ENCODE measurements around the gene RBM19. TPM values are rescaled to one million over a fixed set of nuclear protein-coding genes. Genes with fewer than 3 reads are reported as not detected.

Gene RBM19
- total RNA-seq, 2 donors from 2014 or later, result 39.9 to 54.3 TPM

- H3K36me3 ChIP-seq, result peaks cover 3% of the 10 kb centered on the region
- DNase-seq (ENCODE audit: low spot score), result no peak
- no peaks in the 10 kb centered on the region for H3K4me1 ChIP-seq (ENCODE audit: control insufficient read depth in 1 of 2, low read depth in 2 of 2)
- TF ChIP-seq CTCF (IDR thresholded peaks at IDR 0.05), result no peak
- no peak overlapping the region for H3K27ac ChIP-seq
- no peaks in the 10 kb centered on the region for H3K27me3 ChIP-seq (replicated peaks; ENCODE audit: insufficient read depth)
- H3K4me3 ChIP-seq, result no peak overlapping the region
- H3K9me3 ChIP-seq, result no peaks in the 10 kb centered on the region
- no peak for ATAC-seq (ENCODE audit: insufficient number of reproducible peaks, low FRiP score, low read depth)
These were observed 90.4 kb downstream of the RBM19 start for GRCh38 chr12:113875691-113876090.

- H3K4me1 ChIP-seq (ENCODE audit: control insufficient read depth in 1 of 2, low read depth in 2 of 2), result no peaks in the 10 kb centered on the region
- TF ChIP-seq CTCF (IDR thresholded peaks at IDR 0.05), result no peak
- no peaks in the 10 kb centered on the region for H3K27me3 ChIP-seq (replicated peaks; ENCODE audit: insufficient read depth)
- no peak overlapping the region for H3K27ac ChIP-seq
- no peak overlapping the region for H3K4me3 ChIP-seq
- DNase-seq (ENCODE audit: low spot score), result no peak
- peaks cover 3% of the 10 kb centered on the region for H3K36me3 ChIP-seq
- no peak for ATAC-seq (ENCODE audit: insufficient number of reproducible peaks, low FRiP score, low read depth)
- H3K9me3 ChIP-seq, result no peaks in the 10 kb centered on the region
These were observed 91.0 kb downstream of the RBM19 start for GRCh38 chr12:113874999-113875561.

GRCh38 chr12:113874326-113874725, 91.8 kb downstream of the RBM19 start:
- Histone ChIP-seq H3K4me3 (no peak overlapping the region), H3K9me3 (no peaks in the 10 kb centered on the region), H3K4me1 (ENCODE audit: control insufficient read depth in 1 of 2, low read depth in 2 of 2) (no peaks in the 10 kb centered on the region), H3K27ac (no peak overlapping the region), H3K27me3 (replicated peaks; ENCODE audit: insufficient read depth) (no peaks in the 10 kb centered on the region), H3K36me3 (peaks cover 3% of the 10 kb centered on the region)
- ATAC-seq (ENCODE audit: insufficient number of reproducible peaks, low FRiP score, low read depth), result no peak
- no peak for DNase-seq (ENCODE audit: low spot score)
- TF ChIP-seq CTCF (IDR thresholded peaks at IDR 0.05), result no peak

- TF ChIP-seq CTCF (IDR thresholded peaks at IDR 0.05), result no peak
- Histone ChIP-seq H3K9me3 (no peaks in the 10 kb centered on the region), H3K36me3 (peaks cover 3% of the 10 kb centered on the region), H3K27ac (no peak overlapping the region), H3K4me1 (ENCODE audit: control insufficient read depth in 1 of 2, low read depth in 2 of 2) (no peaks in the 10 kb centered on the region), H3K4me3 (no peak overlapping the region), H3K27me3 (replicated peaks; ENCODE audit: insufficient read depth) (no peaks in the 10 kb centered on the region)
- DNase-seq (ENCODE audit: low spot score) (no peak), ATAC-seq (ENCODE audit: insufficient number of reproducible peaks, low FRiP score, low read depth) (no peak)
These were observed 92.4 kb downstream of the RBM19 start for GRCh38 chr12:113873740-113874139.

- DNase-seq (ENCODE audit: low spot score), result no peak
- H3K4me1 ChIP-seq (ENCODE audit: control insufficient read depth in 1 of 2, low read depth in 2 of 2), result no peaks in the 10 kb centered on the region
- no peak for ATAC-seq (ENCODE audit: insufficient number of reproducible peaks, low FRiP score, low read depth)
- no peak overlapping the region for H3K4me3 ChIP-seq
- no peaks in the 10 kb centered on the region for H3K27me3 ChIP-seq (replicated peaks; ENCODE audit: insufficient read depth)
- H3K9me3 ChIP-seq, result no peaks in the 10 kb centered on the region
- H3K27ac ChIP-seq, result no peak overlapping the region
- no peaks in the 10 kb centered on the region for H3K36me3 ChIP-seq
- no peak for TF ChIP-seq CTCF (IDR thresholded peaks at IDR 0.05)
These were observed 95.2 kb downstream of the RBM19 start for GRCh38 chr12:113870890-113871289.
